Panc1 (cell line): ENCODE measurements around the gene IKZF3.
"Not testable (repeated sequence)": the region's sequence is repeated elsewhere in the genome, so short reads cannot be mapped to it uniquely, and the experiment has no call there.

Experiments
- CTCF ChIP-seq: fragments of 450-650 bp; IDR thresholded peaks from 2 replicates; pipeline ENCODE4 v1.5.1; 2017; ENCODE audit warnings: mild to moderate bottlenecking
- POLR2AphosphoS5 ChIP-seq: IDR thresholded peaks from 2 replicates; pipeline ENCODE4 v1.6.1; 2012; ENCODE audit warnings: mild to moderate bottlenecking, low read depth, low read length, moderate library complexity
- REST ChIP-seq, 2 experiments: IDR thresholded peaks; 2 replicates each; pipeline ENCODE4 v1.6.1; 2011 to 2012; ENCODE audit warnings: low read depth in 2 of 2, control low read depth in 1 of 2, low read length in 1 of 2, mild to moderate bottlenecking in 1 of 2, moderate library complexity in 1 of 2; ENCODE audit not compliant: insufficient read depth in 1 of 2
- SIN3A ChIP-seq: IDR thresholded peaks from 2 replicates; pipeline ENCODE4 v1.6.1; 2012; ENCODE audit warnings: low read depth, mild to moderate bottlenecking, low read length, moderate library complexity, borderline replicate concordance; ENCODE audit not compliant: insufficient read depth
- TCF7L2 ChIP-seq: IDR thresholded peaks from 2 replicates; pipeline ENCODE4 v1.6.1; 2011; ENCODE audit warnings: mild to moderate bottlenecking, low read depth, low read length, inconsistent platforms

GRCh38 chr17:39855911-39856649, 8.0 kb downstream of the IKZF3 start:
- TF ChIP-seq CTCF; POLR2AphosphoS5; REST (IDR thresholded peaks at IDR 0.05; ENCODE audit: insufficient read depth in 1 of 2, low read depth in 2 of 2, low read length in 1 of 2); SIN3A; TCF7L2: not testable (repeated sequence)
